ENCODE data around the gene UPK3A.
"Not testable (repeated sequence)": the region's sequence is repeated elsewhere in the genome, so short reads cannot be mapped to it uniquely, and the experiment has no call there.

The UPK3A gene

DNA sequence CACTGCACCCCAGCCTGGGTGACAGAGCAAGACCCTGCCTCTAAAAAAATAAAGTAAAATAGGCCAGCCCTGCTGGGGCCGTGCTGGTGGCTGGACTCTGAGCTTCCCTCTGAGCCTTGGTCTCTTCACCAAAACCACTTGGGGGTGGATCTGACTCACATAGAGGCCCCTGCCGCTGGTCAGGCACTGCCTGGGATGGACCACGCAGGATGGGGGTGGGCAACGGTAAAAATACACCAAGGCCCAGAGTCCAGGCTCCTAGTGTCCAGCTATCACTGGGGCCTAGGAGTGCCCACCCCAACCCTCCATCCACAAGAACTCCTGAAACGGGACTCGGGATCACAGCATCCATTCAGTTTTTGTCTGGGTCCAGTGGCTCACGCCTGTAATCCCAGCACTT, 12.3 kb upstream of the UPK3A start:
- no peaks in the 10 kb centered on the region for H3K9me2 ChIP-seq (replicated peaks; ENCODE audit: insufficient read depth, low read length)
- no peak overlapping the region for H3K4me2 ChIP-seq (ENCODE audit: low read depth, low read length)
- H3K27ac ChIP-seq (ENCODE audit: low read length): no peak overlapping the region
- no peaks in the 10 kb centered on the region for H3K9me3 ChIP-seq (replicated peaks; ENCODE audit: insufficient read depth, low read length)
- H3K36me3 ChIP-seq (replicated peaks; ENCODE audit: insufficient read depth, low read length): no peaks in the 10 kb centered on the region
- no peak overlapping the region for H2AFZ ChIP-seq (ENCODE audit: low read length)
- H4K20me1 ChIP-seq (ENCODE audit: insufficient read depth, low read length): no peaks in the 10 kb centered on the region
- no peaks in the 10 kb centered on the region for H3F3A ChIP-seq (ENCODE audit: insufficient read depth, low read length)
- H3K79me2 ChIP-seq (ENCODE audit: low read length): no peaks in the 10 kb centered on the region
- H3K27me3 ChIP-seq (replicated peaks; ENCODE audit: insufficient read depth, low read length): peaks cover 39% of the 10 kb centered on the region
- no peak overlapping the region for H3K4me3 ChIP-seq (ENCODE audit: low read length)
- 0 out of 2 replicates have a peak, but pooled peaks cover 3% of the 10 kb centered on the region for H3K4me1 ChIP-seq (ENCODE audit: low read length)
- DNase-seq: no peak
- H3K9ac ChIP-seq (ENCODE audit: low read length): no peak overlapping the region
- TF ChIP-seq EZH2phosphoT487 (IDR thresholded peaks at IDR 0.05; ENCODE audit: low read length) (no peak), EZH2 (optimal IDR thresholded peaks at IDR 0.05; ENCODE audit: low read depth, low read length) (no peak)
- TF ChIP-seq, protein P1, sequence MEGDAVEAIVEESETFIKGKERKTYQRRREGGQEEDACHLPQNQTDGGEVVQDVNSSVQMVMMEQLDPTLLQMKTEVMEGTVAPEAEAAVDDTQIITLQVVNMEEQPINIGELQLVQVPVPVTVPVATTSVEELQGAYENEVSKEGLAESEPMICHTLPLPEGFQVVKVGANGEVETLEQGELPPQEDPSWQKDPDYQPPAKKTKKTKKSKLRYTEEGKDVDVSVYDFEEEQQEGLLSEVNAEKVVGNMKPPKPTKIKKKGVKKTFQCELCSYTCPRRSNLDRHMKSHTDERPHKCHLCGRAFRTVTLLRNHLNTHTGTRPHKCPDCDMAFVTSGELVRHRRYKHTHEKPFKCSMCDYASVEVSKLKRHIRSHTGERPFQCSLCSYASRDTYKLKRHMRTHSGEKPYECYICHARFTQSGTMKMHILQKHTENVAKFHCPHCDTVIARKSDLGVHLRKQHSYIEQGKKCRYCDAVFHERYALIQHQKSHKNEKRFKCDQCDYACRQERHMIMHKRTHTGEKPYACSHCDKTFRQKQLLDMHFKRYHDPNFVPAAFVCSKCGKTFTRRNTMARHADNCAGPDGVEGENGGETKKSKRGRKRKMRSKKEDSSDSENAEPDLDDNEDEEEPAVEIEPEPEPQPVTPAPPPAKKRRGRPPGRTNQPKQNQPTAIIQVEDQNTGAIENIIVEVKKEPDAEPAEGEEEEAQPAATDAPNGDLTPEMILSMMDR (IDR thresholded peaks at IDR 0.05; ENCODE audit: low read length): no peak

DNA sequence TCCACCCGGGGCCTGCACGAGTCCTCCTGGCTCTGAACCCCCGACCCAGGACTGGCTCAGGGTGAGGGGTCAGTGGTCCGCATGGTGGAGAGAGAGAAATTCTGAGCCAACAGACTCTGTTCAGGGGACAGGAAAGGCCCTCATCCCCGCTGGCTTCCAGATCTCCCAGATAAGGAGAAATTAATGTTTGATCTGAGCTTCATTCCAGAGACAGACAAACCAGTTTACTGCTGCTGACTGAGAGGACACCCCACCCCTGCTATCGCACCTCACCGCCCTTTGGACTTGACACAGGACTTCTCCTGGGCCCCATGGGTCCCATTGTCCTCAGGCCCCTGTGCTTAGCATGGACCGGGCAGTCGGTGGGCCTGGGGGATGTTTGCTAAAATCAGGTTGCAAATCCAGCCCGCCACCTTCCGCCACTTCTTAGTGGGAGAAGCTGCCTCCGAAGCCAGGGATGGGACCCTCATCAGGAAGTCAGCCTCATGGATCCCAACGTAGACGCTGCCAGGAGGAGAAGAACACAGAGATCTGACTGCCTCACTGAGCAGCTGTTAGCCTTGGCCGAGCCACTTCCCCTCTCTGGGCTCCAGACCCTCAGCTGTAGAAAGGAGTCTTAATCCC, 11.2 kb upstream of the UPK3A start:
- DNase-seq: no peak
- Histone ChIP-seq H4K20me1 (ENCODE audit: insufficient read depth, low read length) (no peaks in the 10 kb centered on the region), H3K9me2 (replicated peaks; ENCODE audit: insufficient read depth, low read length) (no peaks in the 10 kb centered on the region), H3K79me2 (ENCODE audit: low read length) (no peaks in the 10 kb centered on the region), H3K4me2 (ENCODE audit: low read depth, low read length) (no peak overlapping the region), H3K36me3 (replicated peaks; ENCODE audit: insufficient read depth, low read length) (no peaks in the 10 kb centered on the region), H2AFZ (ENCODE audit: low read length) (no peak overlapping the region), H3K9ac (ENCODE audit: low read length) (no peak overlapping the region), H3F3A (ENCODE audit: insufficient read depth, low read length) (no peaks in the 10 kb centered on the region), H3K27ac (ENCODE audit: low read length) (no peak overlapping the region), H3K27me3 (replicated peaks; ENCODE audit: insufficient read depth, low read length) (peaks cover 39% of the 10 kb centered on the region), H3K4me1 (ENCODE audit: low read length) (0 out of 2 replicates have a peak, but pooled peaks cover 3% of the 10 kb centered on the region), H3K9me3 (replicated peaks; ENCODE audit: insufficient read depth, low read length) (no peaks in the 10 kb centered on the region), H3K4me3 (ENCODE audit: low read length) (no peak overlapping the region)
- TF ChIP-seq EZH2phosphoT487 (IDR thresholded peaks at IDR 0.05; ENCODE audit: low read length) (no peak), EZH2 (optimal IDR thresholded peaks at IDR 0.05; ENCODE audit: low read depth, low read length) (no peak)
- TF ChIP-seq, protein P1 (IDR thresholded peaks at IDR 0.05; ENCODE audit: low read length): no peak

DNA sequence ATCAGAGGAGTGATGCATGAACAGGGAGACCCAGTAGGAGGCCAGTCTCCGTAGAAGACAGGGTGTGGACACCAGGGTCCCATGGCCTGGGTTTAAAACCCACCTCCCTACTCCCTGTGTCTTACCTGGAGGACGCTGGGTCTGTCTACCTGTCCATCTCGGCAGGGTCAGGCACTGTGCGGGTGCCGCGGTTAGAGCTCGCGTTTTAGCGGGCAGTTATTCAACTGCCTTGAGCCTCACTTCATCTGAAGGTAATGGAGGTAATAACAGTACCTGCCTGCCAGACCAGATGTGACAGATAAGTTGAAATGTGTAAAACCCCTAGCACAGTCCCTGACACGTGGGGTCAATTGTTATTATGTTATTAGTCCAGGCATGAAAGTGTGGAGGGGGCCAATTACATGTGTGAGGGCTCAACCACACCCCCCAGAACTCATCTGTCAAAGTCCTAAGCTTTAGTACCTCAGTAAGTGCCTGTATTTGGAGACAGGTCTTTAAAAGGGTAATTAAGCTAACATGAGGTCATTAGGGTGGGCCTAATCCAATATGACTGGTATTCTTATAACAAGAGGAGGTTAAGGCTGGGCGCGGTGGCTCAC, 8.1 kb upstream of the UPK3A start:
- H3K36me3 ChIP-seq (replicated peaks; ENCODE audit: insufficient read depth, low read length): no peaks in the 10 kb centered on the region
- no peaks in the 10 kb centered on the region for H3K4me1 ChIP-seq (ENCODE audit: low read length)
- H3K9me3 ChIP-seq (replicated peaks; ENCODE audit: insufficient read depth, low read length): no peaks in the 10 kb centered on the region
- no peak overlapping the region for H3K27ac ChIP-seq (ENCODE audit: low read length)
- no peaks in the 10 kb centered on the region for H3K79me2 ChIP-seq (ENCODE audit: low read length)
- peaks cover 18% of the 10 kb centered on the region for H3K27me3 ChIP-seq (replicated peaks; ENCODE audit: insufficient read depth, low read length)
- H4K20me1 ChIP-seq (ENCODE audit: insufficient read depth, low read length): no peaks in the 10 kb centered on the region
- H3F3A ChIP-seq (ENCODE audit: insufficient read depth, low read length): no peaks in the 10 kb centered on the region
- H3K4me2 ChIP-seq (ENCODE audit: low read depth, low read length): no peak overlapping the region
- TF ChIP-seq EZH2 (optimal IDR thresholded peaks at IDR 0.05; ENCODE audit: low read depth, low read length) (no peak), EZH2phosphoT487 (IDR thresholded peaks at IDR 0.05; ENCODE audit: low read length) (no peak)
- TF ChIP-seq, protein P1 (IDR thresholded peaks at IDR 0.05; ENCODE audit: low read length): no peak
- H3K9me2 ChIP-seq (replicated peaks; ENCODE audit: insufficient read depth, low read length): no peaks in the 10 kb centered on the region
- H2AFZ ChIP-seq (ENCODE audit: low read length): no peak overlapping the region
- H3K9ac ChIP-seq (ENCODE audit: low read length): no peak overlapping the region
- H3K4me3 ChIP-seq (ENCODE audit: low read length): no peak overlapping the region
- no peak for DNase-seq

DNA sequence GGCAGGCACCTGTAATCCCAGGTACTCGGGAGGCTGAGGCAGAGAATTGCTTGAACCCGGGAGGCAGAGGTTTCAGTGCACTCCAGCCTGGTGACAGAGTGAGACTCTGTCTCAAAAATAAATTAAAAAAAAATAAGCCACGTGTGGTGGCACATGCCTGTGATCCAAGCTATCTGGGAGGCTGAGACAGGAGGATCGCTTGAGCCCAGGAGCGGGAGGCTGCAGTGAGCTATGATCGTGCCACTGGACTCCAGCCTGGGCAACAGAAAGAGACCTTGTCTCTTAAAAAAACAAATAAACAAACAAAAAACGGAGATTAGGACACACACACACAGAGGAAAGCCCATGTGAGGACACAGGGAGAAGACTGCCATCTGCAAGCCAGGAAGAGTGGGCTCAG, 7.0 kb upstream of the UPK3A start:
- H3K27ac ChIP-seq (ENCODE audit: low read length); H3K36me3 ChIP-seq (replicated peaks; ENCODE audit: insufficient read depth, low read length); H2AFZ ChIP-seq (ENCODE audit: low read length); H3K79me2 ChIP-seq (ENCODE audit: low read length); H3K4me3 ChIP-seq (ENCODE audit: low read length); H3K27me3 ChIP-seq (replicated peaks; ENCODE audit: insufficient read depth, low read length); H4K20me1 ChIP-seq (ENCODE audit: insufficient read depth, low read length); H3K4me1 ChIP-seq (ENCODE audit: low read length); H3K9me3 ChIP-seq (replicated peaks; ENCODE audit: insufficient read depth, low read length); H3K9ac ChIP-seq (ENCODE audit: low read length); DNase-seq; H3F3A ChIP-seq (ENCODE audit: insufficient read depth, low read length); H3K4me2 ChIP-seq (ENCODE audit: low read depth, low read length); H3K9me2 ChIP-seq (replicated peaks; ENCODE audit: insufficient read depth, low read length): not testable (repeated sequence)

Data from MM.1S (cell line).